HEK293 (cell line): ENCODE results near the gene LGALS1.
A peak's percentile ranks its signal among the peaks of the same experiment; 100 is the strongest.

Experiments
- CTCF ChIA-PET: fragments of 350-600 bp; formaldehyde crosslinking; extraction: SDS; loops from one replicate; lab custom pipeline; 2021; ENCODE audit warnings: antibody characterized with exemption; lab: Yijun Ruan, JAX
- POLR2A ChIA-PET: fragments of 300-600 bp; formaldehyde crosslinking; extraction: SDS; loops from one replicate; lab custom pipeline; 2020; ENCODE audit warnings: antibody characterized with exemption, inconsistent platforms; lab: Yijun Ruan, JAX
- H3K27ac ChIP-seq: fragments of 200-500 bp; sonication (Bioruptor generic); 2 replicates; pipeline ENCODE4 v1.5.1; 2014; ENCODE audit warnings: low read depth, low read length, control low read depth, inconsistent platforms; ENCODE audit errors: extremely low read depth
- H3K36me3 ChIP-seq, 2 experiments: fragments of 200-500 bp in 1 of 2; sonication (Bioruptor generic) in 1 of 2; 1 replicate in 1 of 2; 2 replicates in 1 of 2; pipeline ENCODE4 v1.5.1; 2014 to 2017; ENCODE audit warnings: inconsistent platforms in 2 of 2, low read length in 2 of 2; ENCODE audit not compliant: control insufficient read depth in 2 of 2, insufficient read depth in 1 of 2
- H3K4me1 ChIP-seq: fragments of 200-500 bp; sonication (Bioruptor generic); 2 replicates; pipeline ENCODE4 v1.5.1; 2014; ENCODE audit warnings: mild to moderate bottlenecking, low read length, inconsistent platforms; ENCODE audit not compliant: control insufficient read depth, insufficient read depth
- H3K4me3 ChIP-seq: 2 replicates; pipeline ENCODE4 v1.5.1; 2011; ENCODE audit warnings: low read depth, mild to moderate bottlenecking, control low read depth, low read length, moderate library complexity
- H3K9me3 ChIP-seq: fragments of 200-500 bp; sonication (Bioruptor generic); 2 replicates; pipeline ENCODE4 v1.5.1; 2014; ENCODE audit warnings: low read depth, low read length, inconsistent platforms; ENCODE audit not compliant: control insufficient read depth, insufficient read depth
- BCL6B ChIP-seq: fragments of 450-650 bp; formaldehyde crosslinking; IDR thresholded peaks from 2 replicates; pipeline ENCODE4 v1.5.1; 2017; ENCODE audit warnings: missing biosample characterization, missing genetic modification characterization
- EGR2 ChIP-seq: fragments of 450-650 bp; formaldehyde crosslinking; IDR thresholded peaks from 2 replicates; pipeline ENCODE4 v1.5.1; 2016; ENCODE audit warnings: low read depth, missing biosample characterization, missing genetic modification characterization
- GLIS2 ChIP-seq: fragments of 450-650 bp; formaldehyde crosslinking; IDR thresholded peaks from 2 replicates; pipeline ENCODE4 v1.5.1; 2016; ENCODE audit warnings: missing biosample characterization, missing genetic modification characterization
- HOXD13 ChIP-seq: sonication (generic); formaldehyde crosslinking; IDR thresholded peaks from 2 replicates; pipeline ENCODE4 v1.8.0; 2022; ENCODE audit warnings: missing genetic modification reagents, borderline replicate concordance
- PRDM2 ChIP-seq: fragments of 450-650 bp; formaldehyde crosslinking; IDR thresholded peaks from 2 replicates; pipeline ENCODE4 v1.5.1; 2016; ENCODE audit warnings: missing biosample characterization, missing genetic modification characterization, borderline replicate concordance
- SP2 ChIP-seq: fragments of 450-650 bp; formaldehyde crosslinking; IDR thresholded peaks from 2 replicates; pipeline ENCODE4 v1.5.1; 2016; ENCODE audit warnings: missing biosample characterization, missing genetic modification characterization
- ZNF302 ChIP-seq: fragments of 450-650 bp; formaldehyde crosslinking; IDR thresholded peaks from 2 replicates; pipeline ENCODE4 v1.5.1; 2016; ENCODE audit warnings: missing biosample characterization, missing genetic modification characterization, low read depth
- ZNF37A ChIP-seq: fragments of 450-650 bp; IDR thresholded peaks from 2 replicates; pipeline ENCODE4 v1.5.1; 2018; ENCODE audit warnings: missing biosample characterization, missing genetic modification characterization
- ZNF449 ChIP-seq: fragments of 450-650 bp; formaldehyde crosslinking; IDR thresholded peaks from 2 replicates; pipeline ENCODE4 v1.5.1; 2017; ENCODE audit warnings: missing biosample characterization, mild to moderate bottlenecking, missing genetic modification characterization, moderate library complexity
- ZNF610 ChIP-seq: fragments of 450-650 bp; formaldehyde crosslinking; IDR thresholded peaks from 2 replicates; pipeline ENCODE4 v1.5.1; 2016; ENCODE audit warnings: missing biosample characterization, missing genetic modification characterization, borderline replicate concordance
- ZNF639 ChIP-seq: fragments of 450-650 bp; formaldehyde crosslinking; IDR thresholded peaks from 2 replicates; pipeline ENCODE4 v1.5.1; 2016; ENCODE audit warnings: missing biosample characterization, missing genetic modification characterization
- ZNF660 ChIP-seq: fragments of 450-650 bp; IDR thresholded peaks from 2 replicates; pipeline ENCODE4 v1.5.1; 2018; ENCODE audit warnings: missing biosample characterization, mild to moderate bottlenecking, missing genetic modification characterization
- ZNF830 ChIP-seq: fragments of 450-650 bp; IDR thresholded peaks from 2 replicates; pipeline ENCODE4 v1.5.0; 2018; ENCODE audit warnings: missing biosample characterization, missing genetic modification characterization, low read depth, mild to moderate bottlenecking, moderate library complexity
- ZSCAN30 ChIP-seq: fragments of 450-650 bp; IDR thresholded peaks from 2 replicates; pipeline ENCODE4 v1.5.1; 2018; ENCODE audit warnings: missing biosample characterization, mild to moderate bottlenecking, missing genetic modification characterization, moderate library complexity
- ZSCAN4 ChIP-seq: fragments of 450-650 bp; formaldehyde crosslinking; IDR thresholded peaks from 2 replicates; pipeline ENCODE4 v1.5.1; 2017; ENCODE audit warnings: missing biosample characterization, missing genetic modification characterization
- TF ChIP-seq, protein P1 (sequence below): fragments of 450-650 bp; formaldehyde crosslinking; IDR thresholded peaks from 2 replicates; pipeline ENCODE4 v1.5.1; 2016; ENCODE audit warnings: missing biosample characterization, missing genetic modification characterization
- TF ChIP-seq, protein P2 (sequence below): fragments of 450-650 bp; formaldehyde crosslinking; IDR thresholded peaks from 2 replicates; pipeline ENCODE4 v1.5.1; 2017; ENCODE audit warnings: missing biosample characterization, missing genetic modification characterization

Gene LGALS1

DNA sequence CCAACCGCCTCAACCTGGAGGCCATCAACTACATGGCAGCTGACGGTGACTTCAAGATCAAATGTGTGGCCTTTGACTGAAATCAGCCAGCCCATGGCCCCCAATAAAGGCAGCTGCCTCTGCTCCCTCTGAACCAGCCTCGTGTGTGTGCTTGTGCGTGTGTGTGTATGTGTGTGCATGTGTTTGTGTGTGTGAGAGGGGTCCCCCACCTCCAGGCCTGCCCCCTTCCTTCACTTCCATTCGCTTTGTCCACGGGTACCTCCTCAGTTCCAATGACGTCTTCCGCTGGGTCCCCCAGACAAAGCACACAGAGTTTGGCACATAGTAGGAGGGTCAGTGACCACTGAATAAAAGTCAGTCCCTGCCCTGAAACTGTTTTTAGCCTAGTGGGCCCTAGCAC lies 4.2 kb downstream of the LGALS1 start:
- Histone ChIP-seq H3K9me3 (no peaks in the 10 kb centered on the region), H3K27ac (no peak overlapping the region), H3K4me1 (peaks cover 9% of the 10 kb centered on the region), H3K36me3 (no peaks in the 10 kb centered on the region), H3K4me3 (no peak overlapping the region)
- ChIA-PET CTCF (interaction anchor here (0.6 to 15.8 kb wide), 8 partner anchors 12 to 112 kb away, joined by 3 to 353 read pairs (median 5); partner anchors contain the start of genes PDXP and SH3BP1), POLR2A (interaction anchor here (1.9 kb wide), 1 partner anchor 21 kb away, joined by 14 read pairs; the partner anchor contains the start of gene PDXP)
- no peak for TF ChIP-seq HOXD13 (CRISPR knock-in tag)
- TF ChIP-seq BCL6B = no peak
- no peak for TF ChIP-seq ZNF639 (tag by site-specific recombination)
- TF ChIP-seq ZSCAN4 = peak; percentile 72
- TF ChIP-seq GLIS2 (tag by site-specific recombination) = peak; percentile 19; the same call in 1 of the 2 replicates

- POLR2A ChIA-PET = interaction anchor here (1.5 to 1.9 kb wide), 2 partner anchors 22 to 37 kb away, joined by 12 to 14 read pairs; partner anchors contain the start of gene PDXP
- TF ChIP-seq ZSCAN30 (no peak), SP2 (no peak), ZNF302 (tag by site-specific recombination) (no peak), ZNF449 (tag by site-specific recombination) (no peak), ZNF660 (tag by site-specific recombination) (no peak), ZNF37A (tag by site-specific recombination) (no peak), ZNF830 (tag by site-specific recombination) (no peak), ZNF610 (tag by site-specific recombination) (no peak), PRDM2 (tag by site-specific recombination) (no peak), EGR2 (tag by site-specific recombination) (no peak)
- TF ChIP-seq, protein P1, sequence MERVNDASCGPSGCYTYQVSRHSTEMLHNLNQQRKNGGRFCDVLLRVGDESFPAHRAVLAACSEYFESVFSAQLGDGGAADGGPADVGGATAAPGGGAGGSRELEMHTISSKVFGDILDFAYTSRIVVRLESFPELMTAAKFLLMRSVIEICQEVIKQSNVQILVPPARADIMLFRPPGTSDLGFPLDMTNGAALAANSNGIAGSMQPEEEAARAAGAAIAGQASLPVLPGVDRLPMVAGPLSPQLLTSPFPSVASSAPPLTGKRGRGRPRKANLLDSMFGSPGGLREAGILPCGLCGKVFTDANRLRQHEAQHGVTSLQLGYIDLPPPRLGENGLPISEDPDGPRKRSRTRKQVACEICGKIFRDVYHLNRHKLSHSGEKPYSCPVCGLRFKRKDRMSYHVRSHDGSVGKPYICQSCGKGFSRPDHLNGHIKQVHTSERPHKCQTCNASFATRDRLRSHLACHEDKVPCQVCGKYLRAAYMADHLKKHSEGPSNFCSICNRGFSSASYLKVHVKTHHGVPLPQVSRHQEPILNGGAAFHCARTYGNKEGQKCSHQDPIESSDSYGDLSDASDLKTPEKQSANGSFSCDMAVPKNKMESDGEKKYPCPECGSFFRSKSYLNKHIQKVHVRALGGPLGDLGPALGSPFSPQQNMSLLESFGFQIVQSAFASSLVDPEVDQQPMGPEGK (tag by site-specific recombination) = no peak
- TF ChIP-seq, protein P2, sequence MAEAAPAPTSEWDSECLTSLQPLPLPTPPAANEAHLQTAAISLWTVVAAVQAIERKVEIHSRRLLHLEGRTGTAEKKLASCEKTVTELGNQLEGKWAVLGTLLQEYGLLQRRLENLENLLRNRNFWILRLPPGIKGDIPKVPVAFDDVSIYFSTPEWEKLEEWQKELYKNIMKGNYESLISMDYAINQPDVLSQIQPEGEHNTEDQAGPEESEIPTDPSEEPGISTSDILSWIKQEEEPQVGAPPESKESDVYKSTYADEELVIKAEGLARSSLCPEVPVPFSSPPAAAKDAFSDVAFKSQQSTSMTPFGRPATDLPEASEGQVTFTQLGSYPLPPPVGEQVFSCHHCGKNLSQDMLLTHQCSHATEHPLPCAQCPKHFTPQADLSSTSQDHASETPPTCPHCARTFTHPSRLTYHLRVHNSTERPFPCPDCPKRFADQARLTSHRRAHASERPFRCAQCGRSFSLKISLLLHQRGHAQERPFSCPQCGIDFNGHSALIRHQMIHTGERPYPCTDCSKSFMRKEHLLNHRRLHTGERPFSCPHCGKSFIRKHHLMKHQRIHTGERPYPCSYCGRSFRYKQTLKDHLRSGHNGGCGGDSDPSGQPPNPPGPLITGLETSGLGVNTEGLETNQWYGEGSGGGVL (tag by site-specific recombination) = no peak
These were observed 4.9 kb downstream of the LGALS1 start for GRCh38 chr22:37680191-37680851.

More at GRCh38 chr22:37680191-37680851, 4.9 kb downstream of the LGALS1 start:
- peaks cover 4% of the 10 kb centered on the region; the same call in 1 of the 2 replicates for H3K4me1 ChIP-seq
- H3K9me3 ChIP-seq = no peaks in the 10 kb centered on the region
- no peak overlapping the region for H3K4me3 ChIP-seq
- CTCF ChIA-PET = interaction anchor here (0.7 to 15.8 kb wide), 16 partner anchors 10 to 140 kb away, joined by 3 to 353 read pairs (median 5); partner anchors contain the start of genes PDXP and SH3BP1
- no peak overlapping the region for H3K27ac ChIP-seq
- no peaks in the 10 kb centered on the region for H3K36me3 ChIP-seq
